ENCODE data around the gene METTL25B.

DNA sequence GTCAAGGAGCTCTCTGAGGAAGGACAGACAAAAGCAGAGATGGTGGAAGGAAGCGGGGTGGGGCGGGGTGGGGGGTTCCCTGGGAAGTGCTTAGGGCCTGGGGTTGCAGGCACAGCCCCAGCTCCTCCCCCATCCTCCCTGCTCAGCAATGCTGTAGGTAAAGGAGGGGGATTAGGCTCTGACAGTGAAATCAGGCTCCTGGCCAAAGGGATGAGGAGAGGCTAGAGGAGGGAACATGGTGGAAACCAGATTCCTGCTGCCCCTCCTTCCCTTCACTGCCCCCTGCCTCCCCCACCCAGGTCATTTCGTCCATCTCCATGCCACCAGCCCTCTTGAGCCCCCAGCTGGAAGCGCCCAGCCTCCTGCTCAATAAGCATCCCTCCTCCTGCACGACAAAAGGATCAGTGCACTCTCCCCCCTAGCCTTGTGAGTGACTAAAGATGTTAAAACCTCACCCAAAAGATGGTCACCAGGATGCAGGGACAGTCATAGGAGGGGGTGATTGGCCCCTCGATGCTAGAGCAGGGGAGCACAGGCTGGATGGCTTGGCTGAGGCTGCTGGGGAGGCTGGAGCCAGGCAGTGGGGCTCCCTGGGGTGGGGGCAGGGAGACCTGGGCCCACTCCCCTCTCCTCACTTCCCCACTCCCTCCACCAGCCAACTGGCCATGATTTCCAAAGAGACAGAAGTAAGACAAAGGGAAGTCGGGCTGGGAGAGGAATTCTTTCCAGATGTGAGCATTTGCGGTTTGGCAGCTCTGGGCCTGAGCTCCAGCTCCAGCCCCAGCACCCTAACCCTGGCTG is 20.7 kb upstream of the METTL25B start:
- TF ChIP-seq POLR2AphosphoS5 (IDR thresholded peaks at IDR 0.05; ENCODE audit: borderline replicate concordance, low read depth, low read length) (no peak), EZH2 (IDR thresholded peaks at IDR 0.05) (no peak)
